IPS DF 4.7 (cell line): ENCODE measurements around the gene OSBPL9.

Experiments used
- DNase-seq: peaks from one replicate; pipeline ENCODE4 v3.0.0-alpha.2; 2013; ENCODE audit warnings: low spot score; ENCODE audit errors: extremely low read depth

OSBPL9 gene, protein sequence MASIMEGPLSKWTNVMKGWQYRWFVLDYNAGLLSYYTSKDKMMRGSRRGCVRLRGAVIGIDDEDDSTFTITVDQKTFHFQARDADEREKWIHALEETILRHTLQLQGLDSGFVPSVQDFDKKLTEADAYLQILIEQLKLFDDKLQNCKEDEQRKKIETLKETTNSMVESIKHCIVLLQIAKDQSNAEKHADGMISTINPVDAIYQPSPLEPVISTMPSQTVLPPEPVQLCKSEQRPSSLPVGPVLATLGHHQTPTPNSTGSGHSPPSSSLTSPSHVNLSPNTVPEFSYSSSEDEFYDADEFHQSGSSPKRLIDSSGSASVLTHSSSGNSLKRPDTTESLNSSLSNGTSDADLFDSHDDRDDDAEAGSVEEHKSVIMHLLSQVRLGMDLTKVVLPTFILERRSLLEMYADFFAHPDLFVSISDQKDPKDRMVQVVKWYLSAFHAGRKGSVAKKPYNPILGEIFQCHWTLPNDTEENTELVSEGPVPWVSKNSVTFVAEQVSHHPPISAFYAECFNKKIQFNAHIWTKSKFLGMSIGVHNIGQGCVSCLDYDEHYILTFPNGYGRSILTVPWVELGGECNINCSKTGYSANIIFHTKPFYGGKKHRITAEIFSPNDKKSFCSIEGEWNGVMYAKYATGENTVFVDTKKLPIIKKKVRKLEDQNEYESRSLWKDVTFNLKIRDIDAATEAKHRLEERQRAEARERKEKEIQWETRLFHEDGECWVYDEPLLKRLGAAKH

DNA sequence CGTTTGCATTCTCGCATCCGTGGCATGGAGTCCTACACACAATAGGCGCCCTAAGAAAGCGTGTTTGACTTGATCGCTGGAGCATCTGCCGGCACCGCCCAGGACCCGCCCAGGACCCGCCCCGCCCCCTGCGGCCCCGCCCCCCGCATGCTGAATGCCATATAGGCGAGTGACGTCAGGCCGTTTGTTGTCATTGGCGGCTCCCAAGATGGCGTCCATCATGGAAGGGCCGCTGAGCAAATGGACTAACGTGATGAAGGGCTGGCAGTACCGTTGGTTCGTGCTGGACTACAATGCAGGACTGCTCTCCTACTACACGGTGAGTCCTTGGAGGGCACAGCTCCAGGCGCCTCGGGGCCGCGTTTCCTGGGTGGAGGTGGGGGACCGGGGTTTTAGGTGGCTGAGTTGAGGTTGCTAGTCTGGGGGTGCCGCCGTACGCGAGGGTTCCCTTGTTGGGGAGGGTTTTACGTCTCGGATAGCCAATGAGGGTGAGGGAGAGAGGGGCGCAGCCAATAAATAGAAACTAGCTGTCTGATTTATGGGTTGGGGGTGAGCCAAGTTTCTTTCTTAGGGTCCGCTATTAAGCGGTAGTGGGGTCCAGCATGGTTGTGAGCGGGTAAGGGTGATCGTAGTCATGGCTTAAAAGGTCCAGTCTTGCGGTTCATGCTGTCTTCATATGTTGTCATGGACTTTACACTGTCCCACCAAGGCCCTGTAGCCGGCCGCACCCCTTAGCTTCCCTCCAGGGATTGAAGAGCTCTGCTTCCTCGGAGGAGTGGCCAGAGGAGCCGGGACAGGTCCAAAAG is at the start of gene OSBPL9:
Gene OSBPL9 (plus strand): TSS at position 190 of the 806 bp plus-strand sequence. CDS start 19 bp downstream, at position 209.
- no peak for DNase-seq

DNA sequence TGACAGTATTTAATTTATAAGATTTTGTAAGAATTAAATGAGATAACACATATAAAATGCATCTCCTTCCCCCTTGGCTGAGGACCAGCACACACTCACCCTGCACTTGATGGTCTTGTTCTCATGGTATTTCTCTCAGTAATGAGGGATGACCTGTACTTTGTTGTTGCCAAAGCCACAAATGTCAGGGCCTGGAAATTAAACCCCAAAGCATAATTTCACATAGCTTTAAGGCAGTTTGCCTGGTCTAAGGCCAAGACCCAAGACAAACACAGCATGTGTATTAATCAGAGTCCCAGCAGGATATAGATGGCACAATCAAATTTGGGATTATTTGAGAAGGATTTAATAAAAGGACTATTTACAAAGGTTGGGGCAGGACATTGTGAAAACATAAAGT is 49.2 kb upstream of the OSBPL9 start:
- no peak for DNase-seq

DNA sequence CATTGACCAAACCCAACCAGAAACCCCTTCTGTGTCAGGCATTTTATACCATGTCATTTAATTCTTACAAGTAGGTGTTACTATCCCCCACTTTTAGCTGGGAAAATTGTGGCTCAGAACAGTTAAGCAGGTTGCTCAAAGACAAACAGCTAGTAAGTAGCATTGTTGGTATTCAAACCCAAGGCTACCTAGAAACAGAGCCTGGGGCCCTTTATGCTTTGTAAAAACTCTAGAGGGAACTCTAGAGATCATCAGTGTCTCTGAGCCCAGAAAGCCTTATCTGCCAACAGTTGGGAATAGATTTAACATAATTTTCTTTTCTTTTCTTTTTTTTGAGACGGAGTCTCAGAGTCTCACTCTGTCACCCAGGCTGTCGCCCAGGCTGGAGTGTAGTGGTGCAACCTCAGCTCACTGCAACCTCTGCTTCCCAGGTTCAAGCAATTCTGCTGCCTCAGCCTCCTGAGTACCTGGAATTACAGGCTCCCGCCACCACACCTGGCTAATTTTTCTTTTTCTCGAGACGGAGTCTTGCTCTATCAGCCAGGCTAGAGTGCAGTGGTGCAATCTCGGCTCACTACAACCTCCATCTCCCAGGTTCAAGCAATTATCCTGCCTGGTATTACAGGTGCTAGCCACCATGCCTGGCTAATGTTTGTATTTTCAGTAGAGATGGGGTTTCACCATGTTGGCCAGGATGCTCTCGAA is 48.5 kb upstream of the OSBPL9 start:
- DNase-seq = no peak

DNA sequence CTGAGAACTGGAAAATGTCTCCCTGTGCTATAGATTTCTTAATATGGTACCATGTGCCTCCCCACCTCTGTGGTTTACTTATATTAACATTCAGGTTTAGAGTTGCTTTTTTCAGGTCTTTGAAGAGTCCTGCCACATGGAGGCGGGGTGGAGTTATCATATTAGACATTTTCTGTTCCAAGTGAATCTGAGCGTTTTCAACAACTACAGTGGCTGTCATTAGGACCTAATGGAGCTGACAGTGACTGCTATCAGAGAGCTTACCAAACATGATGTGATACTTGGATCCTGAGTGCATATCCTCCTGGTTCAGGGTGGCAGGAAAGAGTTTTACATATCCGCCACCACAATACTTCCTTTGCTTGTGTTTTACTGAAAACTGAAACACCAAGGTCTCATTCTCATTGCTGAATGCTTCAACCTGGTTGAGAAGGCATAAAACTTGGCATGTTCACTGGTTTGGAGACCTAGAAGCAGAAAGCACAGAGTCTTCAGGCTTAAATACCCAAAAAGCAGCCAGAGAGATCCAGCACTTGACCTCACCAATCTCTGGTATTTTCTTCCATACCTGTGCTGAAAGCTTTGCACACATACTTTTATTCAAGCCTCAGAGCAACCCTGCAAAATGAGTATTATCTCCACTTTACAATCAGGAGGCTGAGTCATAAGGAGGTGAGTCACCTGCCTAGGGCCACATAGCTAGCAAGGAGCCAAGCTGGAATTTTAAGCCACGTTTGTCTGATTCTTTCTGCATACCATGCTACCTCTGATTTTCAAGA is 47.4 kb upstream of the OSBPL9 start:
- no peak for DNase-seq

DNA sequence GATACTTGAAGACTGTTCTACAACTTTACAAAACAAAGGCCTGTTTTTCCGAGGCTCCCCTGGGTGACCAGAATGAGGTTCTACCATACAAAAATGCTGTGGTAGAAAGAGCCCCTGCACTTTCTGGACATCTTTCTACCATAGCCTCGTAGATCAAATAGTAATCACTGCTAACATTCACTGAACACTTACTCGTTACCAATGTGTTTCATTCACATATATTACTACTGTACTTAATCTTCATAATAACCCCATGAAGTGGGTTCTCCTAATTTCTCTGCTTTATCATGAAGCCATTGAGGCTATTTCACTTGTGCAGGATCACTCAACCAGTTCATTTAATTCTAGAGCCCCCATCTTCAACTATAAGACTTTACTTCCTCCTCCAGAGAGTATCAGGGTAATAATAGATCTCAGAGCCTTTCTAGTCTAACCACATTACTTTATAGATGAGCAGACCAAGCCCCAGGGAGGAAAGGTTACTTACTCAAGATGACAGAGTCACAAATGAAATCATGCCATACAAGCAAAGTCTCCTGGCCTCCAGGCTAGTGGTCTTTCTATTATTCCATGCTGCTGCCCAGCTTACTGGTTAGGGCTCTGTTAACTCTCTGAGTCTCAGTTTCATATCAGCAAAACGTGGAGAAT is 46.7 kb upstream of the OSBPL9 start:
- DNase-seq = no peak

DNA sequence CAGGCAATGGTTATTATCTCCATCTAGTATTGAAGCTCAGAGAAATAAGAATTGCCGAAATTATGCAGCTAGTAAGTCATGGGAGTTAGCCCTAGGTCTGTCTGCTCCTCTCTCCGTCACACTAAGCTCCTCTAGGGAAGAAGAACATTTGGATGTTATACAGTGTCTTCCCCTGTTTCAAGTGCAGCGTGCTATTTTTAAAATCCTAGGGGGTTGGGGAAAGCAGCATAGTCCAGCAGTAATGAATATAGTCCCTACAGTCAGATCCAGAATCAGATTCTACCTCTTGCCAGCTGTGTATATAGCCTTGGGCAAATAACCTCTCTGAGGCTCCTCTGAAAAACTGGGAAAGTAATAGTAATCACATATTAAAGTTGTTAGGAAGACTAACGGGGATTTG is 44.5 kb upstream of the OSBPL9 start:
- DNase-seq = no peak

DNA sequence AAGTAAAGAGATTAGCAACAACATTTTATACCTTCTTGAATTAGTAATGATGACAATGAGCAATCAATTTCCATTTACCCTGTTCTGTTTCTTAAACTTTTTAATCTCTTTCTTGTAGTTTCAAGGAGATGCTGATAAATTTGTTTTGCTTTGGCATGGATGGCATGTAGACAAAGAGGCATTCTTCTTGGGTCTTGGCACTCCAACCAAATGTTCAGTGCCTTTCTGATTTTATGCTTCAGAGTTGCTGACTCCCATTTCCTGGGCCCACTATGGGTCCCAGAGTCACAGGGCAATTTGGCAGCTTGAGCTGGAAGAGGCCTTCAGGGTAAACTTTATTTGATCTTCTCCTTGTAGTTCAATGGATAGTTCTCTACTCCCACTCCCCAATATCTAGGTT is 42.1 kb upstream of the OSBPL9 start:
- DNase-seq = no peak

DNA sequence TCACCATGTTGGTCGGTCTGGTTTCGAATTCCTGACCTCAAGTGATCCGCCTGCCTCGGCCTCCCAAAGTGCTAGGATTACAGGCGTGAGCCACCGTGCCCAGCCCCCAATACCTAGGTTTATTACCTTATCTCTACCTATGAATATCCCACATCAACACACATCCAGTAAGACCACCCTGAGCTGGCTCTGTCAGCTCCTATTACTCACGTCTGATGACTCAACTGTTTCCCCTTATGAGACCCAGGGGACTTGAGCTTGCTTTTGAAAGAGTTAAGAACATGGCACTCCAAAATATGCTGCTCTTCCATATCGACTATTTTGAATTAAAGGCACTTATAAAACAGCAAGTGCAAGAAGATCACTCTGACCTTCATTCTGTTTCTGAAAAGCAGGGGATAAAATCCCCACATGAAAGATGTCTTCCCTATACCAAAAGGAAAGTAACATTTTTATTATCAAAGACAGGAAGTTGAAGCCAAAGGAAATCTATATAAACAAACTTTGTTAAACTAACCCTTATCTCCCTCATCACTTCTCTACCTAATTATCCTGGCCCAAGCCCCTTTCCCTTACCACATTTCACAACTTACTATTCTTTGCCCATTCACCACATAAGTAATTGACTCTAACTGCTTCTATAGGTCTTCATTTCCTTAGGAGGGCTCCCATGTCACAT is 41.3 kb upstream of the OSBPL9 start:
- no peak for DNase-seq

DNA sequence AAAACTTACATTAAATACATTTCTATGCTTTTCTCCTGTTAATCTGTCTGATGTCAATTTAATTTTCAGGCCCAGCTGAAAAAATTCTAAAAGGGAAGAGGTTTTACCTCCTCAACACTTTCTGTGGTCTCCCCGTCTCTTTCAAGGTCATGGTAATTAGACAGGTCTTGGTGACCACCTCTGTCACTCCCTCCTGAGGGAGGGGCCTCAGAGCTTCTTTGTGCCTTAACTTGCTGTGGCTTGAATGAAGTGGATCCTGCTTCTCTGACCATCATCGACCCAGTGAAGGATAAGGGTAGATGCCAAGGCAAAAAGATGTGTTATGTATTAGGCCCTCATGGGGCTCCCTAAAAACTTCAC is 40.8 kb upstream of the OSBPL9 start:
- DNase-seq = no peak

DNA sequence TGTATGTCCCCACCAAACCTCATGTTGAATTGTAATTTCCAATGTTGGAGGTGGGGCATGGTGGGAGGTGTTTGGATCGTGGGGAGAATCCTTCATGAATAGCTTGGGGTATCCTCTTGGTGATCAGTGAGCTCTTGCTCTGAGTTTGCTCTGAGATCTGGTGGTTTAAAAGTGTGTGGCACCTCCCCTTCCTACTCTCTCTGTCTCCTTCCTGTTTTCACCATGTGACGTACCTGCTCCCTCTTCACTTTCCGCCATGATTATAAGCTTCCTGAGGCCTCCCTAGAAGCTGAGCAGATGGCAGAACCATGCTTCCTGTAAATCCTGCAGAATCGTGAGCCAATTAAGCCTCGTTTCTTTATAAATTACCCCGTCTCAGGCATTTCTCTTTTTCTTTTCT is 40.0 kb upstream of the OSBPL9 start:
- no peak for DNase-seq

DNA sequence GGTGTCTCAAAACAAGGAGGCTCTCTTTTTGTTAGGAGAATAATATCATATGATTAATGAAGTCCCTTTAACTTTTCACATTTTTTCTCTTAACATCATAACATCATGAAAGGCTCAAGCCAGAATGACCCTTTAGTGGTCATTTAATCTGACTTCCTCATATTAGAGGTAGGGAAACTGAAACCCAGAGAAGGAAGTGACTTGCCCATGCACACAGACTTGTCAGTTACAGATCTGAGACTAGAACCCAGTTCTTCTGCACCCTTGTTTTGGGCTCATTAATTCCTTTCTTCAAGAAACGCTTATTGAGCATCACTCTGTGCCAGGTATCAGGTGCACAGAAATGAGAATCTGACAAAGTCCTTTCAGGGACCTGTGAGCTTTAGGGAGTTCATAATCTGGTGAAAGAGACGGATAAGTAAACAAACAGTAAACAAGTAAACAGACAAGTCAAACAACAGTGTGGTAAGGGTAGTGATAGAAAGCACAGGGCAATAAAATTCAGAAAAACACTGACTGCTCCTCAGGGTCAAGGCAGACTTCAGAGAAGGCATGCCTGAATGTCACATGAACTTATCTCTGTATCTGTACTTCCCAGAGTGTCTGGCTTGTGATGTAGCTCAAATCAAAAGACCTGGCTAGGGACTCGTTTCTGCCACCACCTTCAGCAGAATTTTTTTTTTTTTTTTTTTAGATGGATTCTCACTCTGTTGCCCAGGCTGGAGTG is 38.3 kb upstream of the OSBPL9 start:
- no peak for DNase-seq

DNA sequence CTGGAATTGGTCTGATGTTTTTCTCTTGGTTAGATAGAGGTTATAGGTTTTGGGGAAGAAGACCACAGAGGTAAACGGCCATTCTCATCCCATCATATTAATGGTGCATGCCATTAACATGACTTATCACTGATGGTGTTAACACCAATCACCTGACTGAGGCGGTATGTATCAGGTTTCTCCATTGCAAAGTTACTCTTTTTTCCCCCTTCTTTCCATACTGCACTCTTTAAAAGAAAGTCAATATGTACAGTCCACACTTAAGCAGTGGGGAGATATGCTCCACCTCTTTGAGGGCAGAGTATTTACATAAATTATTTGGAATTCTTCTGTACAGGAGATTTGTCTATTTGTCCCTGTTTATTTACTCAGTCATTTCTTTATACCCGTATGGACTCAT is 35.7 kb upstream of the OSBPL9 start:
- no peak for DNase-seq

DNA sequence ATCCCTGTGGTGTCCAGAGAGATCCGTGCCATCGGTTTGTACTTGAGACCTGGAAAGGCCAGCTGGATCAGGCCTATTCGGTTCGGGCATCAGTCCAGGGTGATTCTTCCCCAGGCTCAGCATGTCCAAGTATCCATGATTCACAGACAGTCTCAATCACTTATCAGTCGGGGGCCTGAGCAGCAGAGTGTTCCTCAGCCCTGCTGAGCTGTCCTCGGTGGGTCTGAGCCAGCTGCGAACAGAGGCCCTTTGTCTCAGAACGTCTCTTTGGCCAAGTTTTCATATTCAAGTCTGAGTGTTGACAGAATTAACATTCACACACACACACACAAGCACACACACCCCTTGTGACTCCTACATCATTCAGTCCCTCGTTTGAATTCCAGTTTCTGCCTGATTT is 33.4 kb upstream of the OSBPL9 start:
- no peak for DNase-seq

DNA sequence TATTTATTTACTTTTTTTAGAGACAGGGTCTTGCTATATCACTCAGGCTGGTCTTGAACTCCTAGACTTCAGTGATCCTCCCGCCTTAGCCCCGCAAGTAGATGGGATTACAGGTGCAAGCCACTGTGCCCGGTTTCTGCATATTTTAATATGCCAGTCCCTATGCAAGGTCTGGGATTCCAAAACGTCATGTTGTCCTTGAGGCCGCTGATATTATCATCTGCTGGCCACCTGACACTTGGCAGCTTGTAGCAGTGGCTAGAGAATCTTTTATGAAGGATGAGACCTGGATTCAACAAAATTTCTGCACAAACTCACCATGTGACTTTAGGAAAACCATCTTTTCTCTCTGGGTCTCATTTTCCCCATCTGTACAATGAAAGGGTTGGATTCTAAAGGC is 32.9 kb upstream of the OSBPL9 start:
- no peak for DNase-seq

DNA sequence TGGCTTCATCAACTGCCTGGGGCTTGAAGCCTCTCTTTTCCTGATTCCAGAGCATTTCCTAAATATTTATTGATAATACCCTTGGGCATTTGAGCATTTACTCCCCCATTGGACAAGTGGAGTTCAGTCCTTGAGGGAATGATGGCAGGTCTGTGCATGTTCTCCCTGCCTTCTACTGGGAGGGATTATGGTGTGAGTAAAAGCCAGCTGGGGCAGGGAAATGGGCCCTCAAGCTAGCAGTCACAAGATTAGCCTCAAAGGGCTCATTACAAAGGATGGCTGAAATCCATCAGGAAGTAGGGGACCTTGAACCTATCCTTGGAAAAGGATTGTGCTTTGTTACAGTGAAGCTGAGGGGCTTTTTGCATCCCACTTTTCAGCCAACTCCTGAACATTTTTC is 24.2 kb upstream of the OSBPL9 start:
- DNase-seq = no peak

DNA sequence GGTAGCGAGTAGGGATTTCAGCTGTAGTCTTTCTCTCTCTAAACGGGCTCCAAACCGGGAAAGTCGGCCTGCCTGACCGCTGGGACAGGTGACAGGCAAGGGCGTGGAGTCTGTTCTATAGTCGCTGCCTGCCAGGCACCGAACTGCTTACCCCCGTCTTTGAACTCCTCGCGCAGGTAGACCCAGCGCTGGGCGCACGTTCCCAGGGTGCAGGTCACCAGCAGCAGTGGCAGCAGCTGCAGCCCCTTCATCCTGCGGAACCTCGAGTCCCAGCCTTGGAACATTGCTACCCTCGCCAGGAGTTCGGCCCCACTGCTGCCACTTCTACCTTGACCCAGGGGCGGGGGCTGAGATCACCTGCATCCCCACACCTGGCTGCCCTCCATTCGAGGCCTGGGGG is 22.2 kb upstream of the OSBPL9 start:
- DNase-seq = no peak

DNA sequence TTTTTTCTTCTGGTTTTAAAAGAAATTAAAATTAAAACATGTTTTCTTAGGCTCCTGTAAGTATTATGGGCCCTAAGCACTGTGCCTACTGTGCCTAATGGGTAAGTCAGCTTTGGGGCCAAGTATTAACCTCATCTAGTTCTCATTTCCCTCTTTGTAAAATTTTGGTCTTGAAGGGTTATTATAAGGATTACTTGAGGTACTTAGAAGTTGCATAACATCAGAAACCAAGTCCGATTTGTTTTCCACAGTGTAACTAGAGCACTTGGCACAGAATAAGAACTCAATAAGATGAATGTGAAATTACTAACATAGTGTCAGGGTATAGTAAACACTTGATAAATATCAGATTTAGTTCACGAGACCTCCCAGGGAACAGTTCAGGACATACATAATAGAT is 16.4 kb upstream of the OSBPL9 start:
- no peak for DNase-seq

DNA sequence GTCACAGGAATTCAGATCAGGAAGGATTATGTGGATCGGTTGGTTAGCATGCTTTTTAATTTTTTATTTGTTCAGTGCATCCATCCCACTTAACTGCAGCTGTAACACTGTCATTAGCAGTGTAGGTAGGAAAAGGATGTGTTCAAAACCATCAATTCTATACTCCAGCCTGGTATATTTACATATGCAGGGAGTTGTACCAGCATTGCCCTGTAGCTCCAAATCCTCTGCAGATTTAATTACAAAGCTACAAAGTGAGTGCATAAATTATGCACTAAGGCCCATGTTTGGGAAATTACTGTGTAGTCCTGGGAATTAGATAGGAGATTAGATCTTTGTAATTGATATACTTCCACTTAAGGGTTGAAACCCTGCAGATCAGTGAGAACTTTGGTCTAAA is 15.9 kb upstream of the OSBPL9 start:
- DNase-seq = no peak
